GM12878 (cell line): ENCODE data around the gene CYB5A. TPM values are rescaled to one million over a fixed set of nuclear protein-coding genes. Genes with fewer than 3 reads are reported as not detected.
A peak's percentile ranks its signal among the peaks of the same experiment; 100 is the strongest.

ENCODE experiments used
- ATAC-seq: fragments of 200-7000 bp; cut with Tn5 transposase; 3 replicates; pipeline ENCODE4 v1.9.1; 2020; ENCODE audit warnings: mild to moderate bottlenecking, moderate library complexity
- BruUV-seq: library from RNA; stranded (reverse); fragments of 400-500 nt; replicated peaks from 2 replicates; lab custom pipeline; 2021; lab: Mats Ljungman, UMichigan
- CTCF ChIA-PET: fragments of 300-600 bp; sonication (Branson Sonifier 250); formaldehyde crosslinking; extraction: SDS; loops from one replicate; lab custom pipeline; 2021; ENCODE audit warnings: inconsistent platforms; lab: Yijun Ruan, JAX
- POLR2A ChIA-PET: fragments of 350-600 bp; formaldehyde crosslinking; extraction: SDS; loops from one replicate; lab custom pipeline; 2021; ENCODE audit warnings: inconsistent platforms; lab: Charles Lee
- RAD21 ChIA-PET: fragments of 300-600 bp; sonication (Branson Sonifier 250); formaldehyde crosslinking; loops from one replicate; lab custom pipeline; 2023; ENCODE audit warnings: antibody characterized with exemption; ENCODE audit not compliant: unreplicated experiment; lab: Charles Lee
- SMC1A ChIA-PET: fragments of 300-600 bp; sonication (Branson Sonifier 250); formaldehyde crosslinking; loops from one replicate; lab custom pipeline; 2023; ENCODE audit not compliant: unreplicated experiment, uncharacterized antibody; lab: Charles Lee
- DNase-seq: peaks from one replicate; pipeline ENCODE4 v3.0.0-alpha.2; 2011; ENCODE audit warnings: low read depth, low spot score
- FAIRE-seq: peaks from 3 replicates; lab custom pipeline; 2011; peaks lifted over from hg19 to GRCh38; lab: Jason Lieb, UNC
- H2AFZ ChIP-seq: 2 replicates; pipeline ENCODE4 v1.6.0; 2011; ENCODE audit warnings: low read depth, low read length, control low read depth; ENCODE audit not compliant: control insufficient read depth
- H3K27ac ChIP-seq: 2 replicates; pipeline ENCODE4 v1.5.1; 2011; ENCODE audit warnings: control low read depth; ENCODE audit not compliant: control insufficient read depth, insufficient read depth
- H3K27me3 ChIP-seq, 2 experiments: replicated peaks in 1 of 2; 2 replicates each; pipeline versions ENCODE4 v1.6.0 to v1.6.1; 2011; ENCODE audit warnings: low read length in 1 of 2; ENCODE audit not compliant: control insufficient read depth in 2 of 2, insufficient read depth in 2 of 2
- H3K36me3 ChIP-seq, 2 experiments: 2 replicates each; pipeline ENCODE4 v1.5.1; 2011; ENCODE audit warnings: low read length in 1 of 2; ENCODE audit not compliant: control insufficient read depth in 2 of 2, insufficient read depth in 2 of 2
- H3K4me1 ChIP-seq: 2 replicates; pipeline ENCODE4 v1.6.1; 2011; ENCODE audit warnings: mild to moderate bottlenecking, low read length, moderate library complexity, mixed read lengths; ENCODE audit not compliant: control insufficient read depth, insufficient read depth
- H3K4me2 ChIP-seq: 2 replicates; pipeline ENCODE4 v1.6.0; 2011; ENCODE audit warnings: control low read depth; ENCODE audit not compliant: control insufficient read depth, insufficient read depth
- H3K4me3 ChIP-seq: fragments of 200-600 bp; sonication (generic); 2 replicates; pipeline ENCODE4 v1.5.1; 2016
- H3K79me2 ChIP-seq: 2 replicates; pipeline ENCODE4 v1.6.0; 2011; ENCODE audit warnings: low read length; ENCODE audit not compliant: control insufficient read depth, insufficient read depth
- H3K9ac ChIP-seq: 2 replicates; pipeline ENCODE4 v1.8.0; 2011; ENCODE audit warnings: low read length, control low read depth, mixed read lengths; ENCODE audit not compliant: control insufficient read depth, insufficient read depth
- H3K9me3 ChIP-seq: replicated peaks from 3 replicates; pipeline ENCODE4 v1.5.1; 2011; ENCODE audit warnings: mild to moderate bottlenecking, low read length; ENCODE audit not compliant: control insufficient read depth, insufficient read depth
- H4K20me1 ChIP-seq: 2 replicates; pipeline ENCODE4 v1.6.0; 2011; ENCODE audit not compliant: control insufficient read depth, insufficient read depth
- BMI1 ChIP-seq: fragments of 450-650 bp; IDR thresholded peaks from 2 replicates; pipeline ENCODE4 v1.6.1; 2016; ENCODE audit warnings: mild to moderate bottlenecking, moderate library complexity, borderline replicate concordance
- CREB1 ChIP-seq: IDR thresholded peaks from 2 replicates; pipeline ENCODE4 v1.6.1; 2012; ENCODE audit warnings: low read depth, mild to moderate bottlenecking, inconsistent platforms
- CTCF ChIP-seq, 3 experiments: IDR thresholded peaks in 2 of 3; conservative IDR thresholded peaks in 1 of 3; 2 replicates each; pipeline ENCODE4 v1.5.1; 2011; ENCODE audit warnings: low read depth in 3 of 3, low read length in 3 of 3, mild to moderate bottlenecking in 3 of 3, control low read depth in 2 of 3, moderate library complexity in 2 of 3, inconsistent platforms in 1 of 3, mixed read lengths in 1 of 3; ENCODE audit not compliant: control insufficient read depth in 2 of 3, insufficient read depth in 1 of 3; ENCODE audit errors: extremely low read depth in 1 of 3
- NR2C2 ChIP-seq: IDR thresholded peaks from 2 replicates; pipeline ENCODE4 v1.6.1; 2011; ENCODE audit warnings: borderline replicate concordance, low read depth; ENCODE audit not compliant: control insufficient read depth, insufficient read length
- RAD21 ChIP-seq: IDR thresholded peaks from 2 replicates; pipeline ENCODE4 v1.6.1; 2011; ENCODE audit warnings: mild to moderate bottlenecking, low read depth, low read length, moderate library complexity; ENCODE audit not compliant: insufficient read depth
- SMC3 ChIP-seq: IDR thresholded peaks from 2 replicates; pipeline ENCODE4 v1.6.1; 2011; ENCODE audit warnings: low read length, improper control_type of control experiment, borderline replicate concordance
- WGBS: methylation state at CpG from one replicate; pipeline ENCODE4 v1.1.6; 2016; ENCODE audit warnings: low lambda C conversion rate; ENCODE audit not compliant: insufficient replicate concordance, insufficient coverage; ENCODE audit errors: missing lambda C conversion rate; 5-methylcytosine and 5-hydroxymethylcytosine counted together
- in situ Hi-C: fragments of 300-500 bp; cut with MboI; formaldehyde crosslinking; loops from 9 replicates; pipeline ENCODE4 v1.14.3; 2018; ENCODE audit warnings: mixed read lengths
- intact Hi-C: fragments of 100-400 bp; cut with micrococcal nuclease; formaldehyde crosslinking; loops from one replicate; pipeline ENCODE4 v1.14.2; 2022; ENCODE audit not compliant: unreplicated experiment
- polyA plus RNA-seq, 11 experiments: library from polyadenylated mRNA; depleted of rRNA in 4 of 11; unstranded in 6 of 11; stranded (reverse) in 5 of 11; fragments of >200 nt; fragmentation: Nextera tagmentation in 4 of 11; fragmentation: Illumina TruSeq in 1 of 11; extraction: Ambion mirVana in 4 of 11; extraction: Trizol in 1 of 11; gene quantifications; 1 replicate in 1 of 11; 2 replicates in 10 of 11; pipeline versions ENCODE4 v1.2.1 to v1.2.3, GENCODE V29; 2011 to 2016; ENCODE audit warnings: inconsistent platforms in 2 of 11, missing spikeins in 2 of 11, low read depth in 1 of 11
- total RNA-seq, 4 experiments: library from RNA; depleted of rRNA in 3 of 4; stranded (reverse); fragments of >200 nt in 3 of 4; fragmentation: Illumina TruSeq in 1 of 4; extraction: Trizol in 1 of 4; gene quantifications; 2 replicates each; pipeline versions ENCODE4 v1.2.1 to v1.2.3, GENCODE V29; 2013 to 2021

The CYB5A gene
- total and polyA plus RNA-seq, 10 of the 15 experiments (the other 5 are each of a cell fraction or from before 2014, with no cell fraction given): 60.2 to 129 (median 103) TPM

GRCh38 chr18:74311000-74311399, 19.2 kb upstream of the CYB5A start:
- in situ Hi-C loops: no loop called here
- no peak overlapping the region for H3K4me2 ChIP-seq
- no peaks in the 10 kb centered on the region; a peak in 1 of 4 replicates for H3K36me3 ChIP-seq
- H3K9ac ChIP-seq: no peak overlapping the region
- FAIRE-seq (no peak), DNase-seq (no peak), ATAC-seq (no peak)
- no peaks in the 10 kb centered on the region for H3K27me3 ChIP-seq
- CTCF ChIA-PET: interaction anchor here (1.1 to 1.6 kb wide), 3 partner anchors 27 to 241 kb away, joined by 4 to 5 read pairs (median 5); no protein-coding TSS in a partner anchor
- BruUV-seq: no TSS peak
- intact Hi-C loops: no loop called here
- POLR2A ChIA-PET: no interaction called here
- no peaks in the 10 kb centered on the region for H3K79me2 ChIP-seq
- TF ChIP-seq CREB1 (no peak), BMI1 (no peak)
- H2AFZ ChIP-seq: no peak overlapping the region
- H3K9me3 ChIP-seq: no peaks in the 10 kb centered on the region
- no peaks in the 10 kb centered on the region for H4K20me1 ChIP-seq
- WGBS: 0% methylated on average over 1 of the region's 1 CpG
- H3K27ac ChIP-seq: no peak overlapping the region
- no peaks in the 10 kb centered on the region for H3K4me1 ChIP-seq
- SMC1A ChIA-PET: interaction anchor here (1.2 to 1.5 kb wide), 2 partner anchors 23 to 31 kb away, joined by 4 read pairs; no protein-coding TSS in a partner anchor
- H3K4me3 ChIP-seq: no peak overlapping the region
- RAD21 ChIA-PET: no interaction called here

GRCh38 chr18:74310411-74310810, 18.6 kb upstream of the CYB5A start:
- no peaks in the 10 kb centered on the region for H3K27me3 ChIP-seq
- RAD21 ChIA-PET: no interaction called here
- H3K79me2 ChIP-seq: no peaks in the 10 kb centered on the region
- H4K20me1 ChIP-seq: no peaks in the 10 kb centered on the region
- intact Hi-C loops (no loop called here), in situ Hi-C loops (no loop called here)
- no TSS peak for BruUV-seq
- FAIRE-seq (no peak), DNase-seq (no peak), ATAC-seq (peak; percentile 83)
- POLR2A ChIA-PET: no interaction called here
- TF ChIP-seq RAD21: peak; percentile 35
- TF ChIP-seq SMC3: peak; percentile 25; the same call in 1 of the 2 replicates
- TF ChIP-seq CTCF (IDR thresholded peaks at IDR 0.05 in 2 of 3, conservative IDR thresholded peaks at IDR 0.05 in 1 of 3; ENCODE audit: control insufficient read depth in 2 of 3, extremely low read depth in 1 of 3, insufficient read depth in 1 of 3, low read depth in 3 of 3, low read length in 3 of 3): peak; percentile 25 to 35 (median 30); a peak in 4 of 6 replicates
- TF ChIP-seq NR2C2: no peak
- no peak overlapping the region for H3K4me3 ChIP-seq
- H3K9me3 ChIP-seq: no peaks in the 10 kb centered on the region
- H3K4me2 ChIP-seq: no peak overlapping the region
- H3K27ac ChIP-seq: no peak overlapping the region
- no peak overlapping the region for H2AFZ ChIP-seq
- no peak overlapping the region for H3K9ac ChIP-seq
- no peaks in the 10 kb centered on the region; a peak in 1 of 4 replicates for H3K36me3 ChIP-seq
- WGBS: 33% methylated on average over 3 of the region's 3 CpGs
- SMC1A ChIA-PET: interaction anchor here (1.2 to 1.5 kb wide), 2 partner anchors 22 to 32 kb away, joined by 4 read pairs; no protein-coding TSS in a partner anchor
- H3K4me1 ChIP-seq: no peaks in the 10 kb centered on the region
- CTCF ChIA-PET: interaction anchor here (1.4 to 1.6 kb wide), 2 partner anchors 28 to 241 kb away, joined by 5 read pairs; no protein-coding TSS in a partner anchor
